Measurements from ENCODE around the gene S100A7. TPM values are rescaled to one million over a fixed set of nuclear protein-coding genes. Genes with fewer than 3 reads are reported as not detected.

The S100A7 gene
- total and polyA plus RNA-seq, 2 of the 8 experiments (the other 6 are each of a cell fraction or from before 2014, with no cell fraction given), result not detected

DNA sequence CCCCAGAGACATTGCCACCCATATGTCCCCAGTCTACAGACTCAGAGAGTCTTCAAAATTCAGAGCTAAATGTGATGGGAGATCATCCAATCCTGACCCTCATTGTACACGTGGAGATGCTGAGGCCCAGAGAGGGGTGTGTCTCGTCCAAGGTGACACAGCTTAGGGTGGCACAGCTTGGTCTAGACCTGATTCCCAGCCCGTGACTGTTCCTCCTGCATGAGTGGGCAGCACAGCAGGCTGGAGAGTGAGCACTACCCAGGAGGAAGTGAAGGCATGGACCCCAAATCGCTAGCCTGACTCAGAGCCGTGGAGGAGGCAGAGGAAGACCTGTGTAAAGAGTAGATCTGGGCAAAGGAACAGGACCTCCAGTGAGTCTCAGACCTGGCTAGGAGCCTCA is 16.4 kb downstream of the S100A7 start (continued):
- TF ChIP-seq, protein P1, sequence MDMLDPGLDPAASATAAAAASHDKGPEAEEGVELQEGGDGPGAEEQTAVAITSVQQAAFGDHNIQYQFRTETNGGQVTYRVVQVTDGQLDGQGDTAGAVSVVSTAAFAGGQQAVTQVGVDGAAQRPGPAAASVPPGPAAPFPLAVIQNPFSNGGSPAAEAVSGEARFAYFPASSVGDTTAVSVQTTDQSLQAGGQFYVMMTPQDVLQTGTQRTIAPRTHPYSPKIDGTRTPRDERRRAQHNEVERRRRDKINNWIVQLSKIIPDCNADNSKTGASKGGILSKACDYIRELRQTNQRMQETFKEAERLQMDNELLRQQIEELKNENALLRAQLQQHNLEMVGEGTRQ (IDR thresholded peaks at IDR 0.05; ENCODE audit: low read length), result no peak
- TF ChIP-seq SIN3A (conservative IDR thresholded peaks at IDR 0.05 in 1 of 2, IDR thresholded peaks at IDR 0.05 in 1 of 2; ENCODE audit: low read depth in 1 of 2, low read length in 2 of 2), result no peak
- TF ChIP-seq NRF1 (IDR thresholded peaks at IDR 0.05; ENCODE audit: low read depth, low read length), result no peak
- TF ChIP-seq BACH1 (IDR thresholded peaks at IDR 0.05; ENCODE audit: low read length), result no peak

All from H1 (cell line).